Activated B cell treated with CpG ODN at 0.5 μM for 24 hours (primary cell): ENCODE measurements around the gene DAGLA. TPM values are rescaled to one million over a fixed set of nuclear protein-coding genes. Genes with fewer than 3 reads are reported as not detected.

Experiments used
- ATAC-seq: fragments of 200-7000 bp; cut with Tn5 transposase; one replicate; pipeline ENCODE4 v1.10.0; 2021; ENCODE audit warnings: low read depth, mild to moderate bottlenecking, moderate library complexity
- CTCF ChIA-PET: fragments of 350-600 bp; sonication (Branson Sonifier 250); formaldehyde crosslinking; loops from one replicate; lab custom pipeline; 2021; ENCODE audit warnings: antibody characterized with exemption; lab: Charles Lee
- POLR2A ChIA-PET: fragments of 350-600 bp; sonication (Branson Sonifier 250); formaldehyde crosslinking; loops from one replicate; lab custom pipeline; 2021; ENCODE audit warnings: antibody characterized with exemption; lab: Charles Lee
- DNase-seq: peaks from one replicate; pipeline ENCODE4 v3.0.0; 2022
- H3K27ac Mint-ChIP-seq: one replicate; pipeline ENCODE4 v1.8.0; 2020; ENCODE audit warnings: mixed read lengths
- H3K27me3 Mint-ChIP-seq: one replicate; pipeline ENCODE4 v1.8.0; 2021; ENCODE audit warnings: mixed read lengths
- H3K36me3 Mint-ChIP-seq: one replicate; pipeline ENCODE4 v1.8.0; 2021; ENCODE audit warnings: low read depth, mixed read lengths
- H3K4me1 Mint-ChIP-seq: one replicate; pipeline ENCODE4 v1.8.0; 2021; ENCODE audit warnings: mixed read lengths
- H3K4me3 Mint-ChIP-seq: one replicate; pipeline ENCODE4 v1.8.0; 2020; ENCODE audit warnings: mild to moderate bottlenecking, mixed read lengths
- H3K9me3 Mint-ChIP-seq: one replicate; pipeline ENCODE4 v1.8.0; 2020; ENCODE audit warnings: mixed read lengths
- intact Hi-C: fragments of 100-400 bp; cut with micrococcal nuclease; formaldehyde crosslinking; loops from one replicate; pipeline ENCODE4 v1.15.1; 2024
- total RNA-seq: library from RNA; stranded (reverse); gene quantifications from 2 replicates; pipeline ENCODE4 v1.2.3, GENCODE V29; 2022
- TF ChIP-seq, protein P1 (sequence below): fragments of 200-600 bp; IDR thresholded peaks from one replicate; pipeline ENCODE4 v1.8.0; 2022; ENCODE audit warnings: antibody characterized with exemption, mild to moderate bottlenecking

DAGLA gene
- total RNA-seq, 1 donor from 2014 or later, result not detected

DNA sequence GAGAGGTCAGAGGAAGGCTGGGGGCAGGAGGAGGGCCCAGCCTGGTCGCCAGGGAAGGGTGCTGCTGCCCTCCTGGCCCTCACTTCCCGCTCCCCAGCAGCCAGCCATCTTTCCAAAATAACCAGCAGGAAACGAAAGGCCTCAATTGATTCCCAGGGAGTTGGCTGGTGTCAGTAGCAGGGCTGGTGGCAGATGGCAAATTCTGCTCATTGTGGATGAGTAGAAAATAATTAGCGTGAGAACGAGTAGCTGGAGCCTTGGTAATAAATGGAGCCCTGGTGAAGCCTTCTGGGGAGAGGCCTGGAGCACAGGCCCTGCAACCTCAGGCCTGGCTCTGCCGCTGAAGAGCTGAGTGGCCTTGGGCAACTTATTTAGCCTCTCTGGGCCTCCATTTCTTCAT, 31.3 kb downstream of the DAGLA start:
- ChIA-PET POLR2A (no interaction called here), CTCF (no interaction called here)
- H3K4me3 Mint-ChIP-seq, result no peak overlapping the region
- no peak for ATAC-seq
- no peaks in the 10 kb centered on the region for H3K36me3 Mint-ChIP-seq
- no peaks in the 10 kb centered on the region for H3K9me3 Mint-ChIP-seq
- no peaks in the 10 kb centered on the region for H3K4me1 Mint-ChIP-seq
- TF ChIP-seq, protein P1, sequence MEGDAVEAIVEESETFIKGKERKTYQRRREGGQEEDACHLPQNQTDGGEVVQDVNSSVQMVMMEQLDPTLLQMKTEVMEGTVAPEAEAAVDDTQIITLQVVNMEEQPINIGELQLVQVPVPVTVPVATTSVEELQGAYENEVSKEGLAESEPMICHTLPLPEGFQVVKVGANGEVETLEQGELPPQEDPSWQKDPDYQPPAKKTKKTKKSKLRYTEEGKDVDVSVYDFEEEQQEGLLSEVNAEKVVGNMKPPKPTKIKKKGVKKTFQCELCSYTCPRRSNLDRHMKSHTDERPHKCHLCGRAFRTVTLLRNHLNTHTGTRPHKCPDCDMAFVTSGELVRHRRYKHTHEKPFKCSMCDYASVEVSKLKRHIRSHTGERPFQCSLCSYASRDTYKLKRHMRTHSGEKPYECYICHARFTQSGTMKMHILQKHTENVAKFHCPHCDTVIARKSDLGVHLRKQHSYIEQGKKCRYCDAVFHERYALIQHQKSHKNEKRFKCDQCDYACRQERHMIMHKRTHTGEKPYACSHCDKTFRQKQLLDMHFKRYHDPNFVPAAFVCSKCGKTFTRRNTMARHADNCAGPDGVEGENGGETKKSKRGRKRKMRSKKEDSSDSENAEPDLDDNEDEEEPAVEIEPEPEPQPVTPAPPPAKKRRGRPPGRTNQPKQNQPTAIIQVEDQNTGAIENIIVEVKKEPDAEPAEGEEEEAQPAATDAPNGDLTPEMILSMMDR, result no peak
- H3K27me3 Mint-ChIP-seq, result peaks cover 3% of the 10 kb centered on the region
- intact Hi-C loops, result no loop called here
- DNase-seq, result no peak
- H3K27ac Mint-ChIP-seq, result no peak overlapping the region

DNA sequence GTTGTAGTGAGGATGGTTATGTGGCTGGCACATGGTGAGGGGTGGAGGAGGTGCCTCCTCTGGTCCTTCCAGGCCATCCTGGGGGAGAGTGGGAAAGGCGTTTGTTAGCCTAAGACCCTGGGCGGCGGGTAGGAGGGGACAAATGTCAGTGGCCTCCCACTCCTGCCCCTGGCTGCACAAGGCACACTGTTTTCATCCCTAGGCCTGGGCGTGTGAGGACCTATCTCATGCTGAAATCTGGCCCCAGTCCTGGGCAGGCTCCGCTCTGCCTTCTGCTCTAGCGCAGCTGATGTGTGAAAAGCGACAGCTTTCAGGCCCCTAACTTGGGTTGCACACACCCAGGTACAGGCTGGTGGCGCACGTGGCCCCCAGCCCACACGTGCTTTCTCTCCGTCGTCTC, 32.1 kb downstream of the DAGLA start:
- Mint-ChIP-seq H3K9me3 (no peaks in the 10 kb centered on the region), H3K4me3 (no peak overlapping the region), H3K27ac (no peak overlapping the region), H3K36me3 (no peaks in the 10 kb centered on the region), H3K27me3 (peaks cover 3% of the 10 kb centered on the region), H3K4me1 (no peaks in the 10 kb centered on the region)
- POLR2A ChIA-PET, result no interaction called here
- DNase-seq (no peak), ATAC-seq (no peak)
- CTCF ChIA-PET, result no interaction called here
- intact Hi-C loops, result no loop called here
- TF ChIP-seq, protein P1, result no peak

DNA sequence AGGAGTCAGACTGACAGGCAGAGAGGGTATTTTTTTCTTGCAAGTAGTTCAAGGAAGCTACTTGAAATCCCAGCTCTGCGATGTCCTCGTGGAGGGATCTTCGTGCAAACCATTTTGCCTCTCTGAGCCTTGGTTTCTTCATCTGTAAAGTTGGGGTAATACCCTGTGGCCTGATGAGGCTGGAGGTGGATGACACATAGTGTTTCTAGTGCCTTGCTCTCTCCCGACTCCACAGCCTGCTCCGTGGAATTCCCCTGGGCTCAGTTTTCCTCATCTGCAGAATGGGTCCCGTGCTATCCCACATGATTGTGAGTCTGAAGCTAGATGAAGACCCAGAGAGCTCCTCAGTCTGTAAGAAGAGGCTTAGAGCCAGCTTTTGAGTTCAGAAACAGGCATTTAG, 32.7 kb downstream of the DAGLA start:
- H3K4me3 Mint-ChIP-seq, result no peak overlapping the region
- TF ChIP-seq, protein P1, result no peak

DNA sequence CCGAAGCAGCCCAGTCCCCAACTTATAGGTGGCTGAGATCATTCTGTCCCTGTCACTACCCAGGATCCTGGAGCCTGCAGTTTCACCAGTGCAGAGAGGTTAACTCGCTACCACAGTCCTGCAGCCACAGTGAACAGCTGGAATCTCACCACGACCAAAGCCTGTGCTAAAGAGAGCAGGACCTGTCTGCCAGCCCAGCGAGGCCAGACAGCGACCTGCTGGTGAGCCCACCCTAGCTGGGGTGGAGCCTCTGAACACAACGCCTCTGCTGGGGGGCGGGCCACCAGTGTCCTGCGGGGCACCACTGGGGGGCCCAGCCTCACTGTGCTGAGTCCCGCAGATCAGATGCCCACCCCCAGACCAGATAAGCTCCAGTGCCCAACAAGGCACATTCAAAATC, 33.3 kb downstream of the DAGLA start:
- TF ChIP-seq, protein P1, result no peak
- Mint-ChIP-seq H3K36me3 (no peaks in the 10 kb centered on the region), H3K4me1 (no peaks in the 10 kb centered on the region), H3K27me3 (peaks cover 3% of the 10 kb centered on the region), H3K27ac (no peak overlapping the region), H3K4me3 (no peak overlapping the region), H3K9me3 (no peaks in the 10 kb centered on the region)
- POLR2A ChIA-PET, result no interaction called here
- intact Hi-C loops, result no loop called here
- ATAC-seq (no peak), DNase-seq (no peak)
- CTCF ChIA-PET, result interaction anchor here (0.9 kb wide), 1 partner anchor 20 kb away, joined by 3 read pairs; no protein-coding TSS in a partner anchor

More for the DNA sequence above, 32.7 kb downstream of the DAGLA start:
- no peaks in the 10 kb centered on the region for H3K4me1 Mint-ChIP-seq
- DNase-seq (no peak), ATAC-seq (no peak)
- H3K36me3 Mint-ChIP-seq, result no peaks in the 10 kb centered on the region
- peaks cover 3% of the 10 kb centered on the region for H3K27me3 Mint-ChIP-seq
- intact Hi-C loops, result no loop called here
- no peak overlapping the region for H3K27ac Mint-ChIP-seq
- ChIA-PET POLR2A (no interaction called here), CTCF (interaction anchor here (0.9 kb wide), 1 partner anchor 20 kb away, joined by 3 read pairs; no protein-coding TSS in a partner anchor)
- no peaks in the 10 kb centered on the region for H3K9me3 Mint-ChIP-seq

DNA sequence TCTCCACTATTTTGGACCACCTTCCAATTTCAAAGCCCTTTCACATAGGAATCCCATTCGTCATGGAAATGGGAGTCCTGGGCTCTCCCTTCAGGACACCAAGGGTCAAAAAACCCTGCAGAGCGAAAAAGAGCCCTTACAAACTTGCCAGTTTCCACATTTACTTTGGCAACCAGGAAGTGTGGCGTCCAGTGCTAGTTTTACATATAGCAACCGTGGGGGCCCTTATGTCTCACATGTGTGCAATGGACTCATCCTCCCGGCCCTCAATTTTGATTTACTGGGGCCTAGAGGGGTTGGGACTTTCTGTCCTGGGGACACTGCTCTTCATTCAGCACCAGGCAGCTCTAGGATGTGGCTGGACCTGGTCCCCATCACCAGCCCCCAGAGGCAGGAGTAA, 33.7 kb downstream of the DAGLA start:
- no peak overlapping the region for H3K27ac Mint-ChIP-seq
- no peak overlapping the region for H3K4me3 Mint-ChIP-seq
- intact Hi-C loops, result no loop called here
- H3K9me3 Mint-ChIP-seq, result no peaks in the 10 kb centered on the region
- ChIA-PET POLR2A (no interaction called here), CTCF (no interaction called here)
- TF ChIP-seq, protein P1, result no peak
- peaks cover 3% of the 10 kb centered on the region for H3K27me3 Mint-ChIP-seq
- no peak for ATAC-seq
- DNase-seq, result no peak
- no peaks in the 10 kb centered on the region for H3K4me1 Mint-ChIP-seq
- H3K36me3 Mint-ChIP-seq, result no peaks in the 10 kb centered on the region
